ENCODE results near the gene BEND5. TPM values are rescaled to one million over a fixed set of nuclear protein-coding genes. Genes with fewer than 3 reads are reported as not detected.

Gene BEND5
- total and polyA plus RNA-seq, 2 of the 8 experiments (the other 6 are each of a cell fraction or from before 2014, with no cell fraction given): 3.8 to 7.5 TPM

- H3K56ac ChIP-seq (replicated peaks; ENCODE audit: insufficient read length, low read depth, low read length): no peak overlapping the region
- H4K20me1 ChIP-seq (replicated peaks in 1 of 2; ENCODE audit: control insufficient read depth in 1 of 2, insufficient read depth in 2 of 2, low read length in 2 of 2): no peaks in the 10 kb centered on the region
- H3K4ac ChIP-seq (replicated peaks; ENCODE audit: insufficient read length, low read depth, low read length): no peak overlapping the region
- no peak overlapping the region for H3K4me2 ChIP-seq (ENCODE audit: insufficient read depth in 1 of 2, low read depth in 2 of 2, low read length in 2 of 2)
- peaks cover 0 to 4% (median 0%) of the 10 kb centered on the region in 4 experiments; a peak in 1 of 7 replicates for H3K4me1 ChIP-seq (replicated peaks in 1 of 4; ENCODE audit: control insufficient read depth in 3 of 4, insufficient read depth in 4 of 4, low read length in 3 of 4)
- H3K18ac ChIP-seq (ENCODE audit: extremely low read depth, low read length): no peak overlapping the region
- no peak overlapping the region for H3K23ac ChIP-seq (ENCODE audit: insufficient read length)
- ChIA-PET CTCF (ENCODE audit: partially characterized antibody) (interaction anchor here (1.0 to 2.7 kb wide), 3 partner anchors 11 to 246 kb away, joined by 3 to 10 read pairs (median 7); no protein-coding TSS in a partner anchor), POLR2A (ENCODE audit: partially characterized antibody) (no interaction called here)
- H2BK12ac ChIP-seq (ENCODE audit: low read depth, low read length): no peak overlapping the region
- H3K36me3 ChIP-seq (ENCODE audit: control insufficient read depth in 2 of 4, insufficient read depth in 4 of 4, low read length in 3 of 4): peaks cover 0 to 7% (median 0%) of the 10 kb centered on the region in 4 experiments; a peak in 2 of 8 replicates
- peaks cover 6% of the 10 kb centered on the region; the same call in 1 of the 2 replicates for H3K23me2 ChIP-seq (ENCODE audit: low read depth, low read length)
- H3K27me3 ChIP-seq (replicated peaks in 1 of 4; ENCODE audit: control insufficient read depth in 3 of 4, extremely low read depth in 1 of 4, insufficient read depth in 3 of 4, low read length in 3 of 4): no peaks in the 10 kb centered on the region
- no peak overlapping the region for H2AFZ ChIP-seq (ENCODE audit: low read length)
- H2BK15ac ChIP-seq (ENCODE audit: low read length): no peak overlapping the region
- DNase-seq (ENCODE audit: low read depth in 1 of 2, low spot score in 2 of 2) (no peak), FAIRE-seq (no peak)
- H2BK5ac ChIP-seq (ENCODE audit: low read depth, low read length): no peak overlapping the region
- no peak overlapping the region for H4K91ac ChIP-seq (replicated peaks; ENCODE audit: insufficient read length, low read length)
- H4K5ac ChIP-seq (ENCODE audit: insufficient read length, low read depth, low read length): no peak overlapping the region
- no peaks in the 10 kb centered on the region for H3K9me3 ChIP-seq (ENCODE audit: insufficient read depth in 2 of 2, low read depth in 1 of 2, low read length in 1 of 2)
- no peak overlapping the region for H2BK20ac ChIP-seq (ENCODE audit: low read length)
- no peak overlapping the region for H2BK120ac ChIP-seq (replicated peaks; ENCODE audit: low read depth, low read length)
- H3K9ac ChIP-seq (replicated peaks in 1 of 4; ENCODE audit: extremely low read depth in 1 of 4, low read depth in 3 of 4, low read length in 3 of 4): no peak overlapping the region
- 90% methylated on average over 2 of the region's 2 CpGs; no CpG with 5 or more reads in 1 of the 2 experiments for WGBS, 2 experiments (ENCODE audit: extremely low coverage in 1 of 2, insufficient coverage in 1 of 2, insufficient read length in 1 of 2, insufficient replicate concordance in 2 of 2, low coverage in 1 of 2, low lambda C conversion rate in 2 of 2, missing lambda C conversion rate in 1 of 2)
- H3K14ac ChIP-seq (ENCODE audit: insufficient read length): no peak overlapping the region
- H3K79me1 ChIP-seq (ENCODE audit: low read depth, low read length): peaks cover 2% of the 10 kb centered on the region; the same call in 1 of the 2 replicates
- H2AK5ac ChIP-seq (ENCODE audit: low read depth, low read length): no peak overlapping the region
- H3K27ac ChIP-seq (ENCODE audit: low read depth, low read length): no peak overlapping the region
- no peak overlapping the region for H3K4me3 ChIP-seq (ENCODE audit: extremely low read depth in 1 of 4, insufficient read depth in 2 of 4, low read depth in 3 of 4, low read length in 4 of 4)
- H4K8ac ChIP-seq (ENCODE audit: extremely low read depth, insufficient read depth, low read length): no peak overlapping the region
- peaks cover 0 to 3% of the 10 kb centered on the region in 2 experiments; a peak in 1 of 4 replicates for H3K79me2 ChIP-seq (ENCODE audit: control insufficient read depth in 1 of 2, insufficient read depth in 2 of 2, low read length in 2 of 2)
- TF ChIP-seq MAFK (IDR thresholded peaks at IDR 0.05; ENCODE audit: low read depth, low read length) (no peak), ZNF274 (IDR thresholded peaks at IDR 0.05; ENCODE audit: borderline replicate concordance, extremely low read depth, low read length) (no peak), HDAC2 (IDR thresholded peaks at IDR 0.05; ENCODE audit: borderline replicate concordance in 1 of 2, low read depth in 2 of 2, low read length in 2 of 2) (no peak), BRCA1 (IDR thresholded peaks at IDR 0.05; ENCODE audit: low read depth, low read length) (no peak), KDM4A (IDR thresholded peaks at IDR 0.05; ENCODE audit: low read depth, low read length, severe bottlenecking) (no peak), GTF2F1 (IDR thresholded peaks at IDR 0.05; ENCODE audit: borderline replicate concordance, low read depth, low read length) (no peak), KDM1A (IDR thresholded peaks at IDR 0.05; ENCODE audit: borderline replicate concordance, low read length) (no peak), CTBP2 (IDR thresholded peaks at IDR 0.05; ENCODE audit: borderline replicate concordance, insufficient read depth, insufficient read length, low read length) (no peak), FOSL1 (IDR thresholded peaks at IDR 0.05; ENCODE audit: insufficient read depth, low read depth, low read length) (no peak), SRF (IDR thresholded peaks at IDR 0.05; ENCODE audit: low read depth, low read length) (no peak), SUZ12 (IDR thresholded peaks at IDR 0.05; ENCODE audit: low read length) (no peak), POLR2AphosphoS5 (IDR thresholded peaks at IDR 0.05; ENCODE audit: low read depth, low read length) (no peak), TAF7 (optimal IDR thresholded peaks at IDR 0.05; ENCODE audit: borderline replicate concordance, low read depth, low read length) (no peak), RFX5 (IDR thresholded peaks at IDR 0.05; ENCODE audit: borderline replicate concordance, low read depth, low read length) (no peak)
These were observed 5.1 kb downstream of the BEND5 start for GRCh38 chr1:48771561-48771960.

Measured in H1 (cell line).